Measurements from ENCODE around the gene PTGR3. TPM values are rescaled to one million over a fixed set of nuclear protein-coding genes. Genes with fewer than 3 reads are reported as not detected.

Gene PTGR3
- total RNA-seq, 1 experiment from 2014 or later: 6.9 TPM

- DNase-seq (ENCODE audit: low spot score): no peak
- POLR2A ChIA-PET (ENCODE audit: low non-redundant PET): no interaction called here
- intact Hi-C loops (cut with micrococcal nuclease; ENCODE audit: unreplicated experiment): no loop called here
- no peaks in the 10 kb centered on the region for H3K36me3 ChIP-seq (ENCODE audit: insufficient read depth, low read length, poor library complexity, severe bottlenecking)
- BruUV-seq (replicated peaks): no TSS peak
- H3K27ac ChIP-seq (ENCODE audit: low read depth, low read length, poor library complexity, severe bottlenecking): no peak overlapping the region
- CTCF ChIA-PET: no interaction called here
- TF ChIP-seq EZH2 (IDR thresholded peaks at IDR 0.05; ENCODE audit: borderline replicate concordance, low read depth, low read length, poor library complexity, severe bottlenecking) (no peak), CTCF (conservative IDR thresholded peaks at IDR 0.05; ENCODE audit: low read depth, low read length) (no peak)
- H3K4me3 ChIP-seq (ENCODE audit: low read depth, low read length, poor library complexity, severe bottlenecking): no peak overlapping the region
- H3K4me1 ChIP-seq (ENCODE audit: insufficient read depth, low read length, poor library complexity, severe bottlenecking): no peaks in the 10 kb centered on the region
- H3K9me3 ChIP-seq (ENCODE audit: low read depth, low read length, poor library complexity, severe bottlenecking): no peaks in the 10 kb centered on the region
- H3K27me3 ChIP-seq (replicated peaks; ENCODE audit: insufficient read depth, low read depth, low read length, poor library complexity): peaks cover 29% of the 10 kb centered on the region
Measured at GRCh38 chr18:75200605-75201280, 8.2 kb downstream of the PTGR3 start.

DNA sequence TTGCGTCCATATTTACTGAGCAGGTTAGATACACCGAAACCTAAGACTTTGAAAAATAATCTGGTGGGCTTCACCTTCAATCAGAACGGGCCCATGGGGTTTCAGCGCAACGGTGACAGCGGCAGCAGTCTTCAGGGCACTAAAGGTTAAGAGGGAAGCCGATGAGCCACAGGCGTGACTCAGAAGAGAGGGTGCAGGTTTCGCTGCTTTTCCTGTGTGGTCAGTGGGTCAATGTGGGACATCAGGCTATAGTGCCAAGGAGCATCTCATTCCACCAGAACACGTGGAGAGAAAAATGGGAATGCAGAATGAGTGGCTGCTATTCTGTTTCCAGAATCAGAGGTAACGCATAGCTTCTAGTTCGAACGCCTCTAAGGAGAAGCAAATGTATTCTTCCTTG lies 8.9 kb downstream of the PTGR3 start:
- ChIA-PET CTCF (no interaction called here), POLR2A (ENCODE audit: low non-redundant PET) (no interaction called here)
- Histone ChIP-seq H3K9me3 (ENCODE audit: low read depth, low read length, poor library complexity, severe bottlenecking) (no peaks in the 10 kb centered on the region), H3K4me3 (ENCODE audit: low read depth, low read length, poor library complexity, severe bottlenecking) (no peak overlapping the region), H3K27ac (ENCODE audit: low read depth, low read length, poor library complexity, severe bottlenecking) (no peak overlapping the region), H3K4me1 (ENCODE audit: insufficient read depth, low read length, poor library complexity, severe bottlenecking) (no peaks in the 10 kb centered on the region), H3K36me3 (ENCODE audit: insufficient read depth, low read length, poor library complexity, severe bottlenecking) (no peaks in the 10 kb centered on the region), H3K27me3 (replicated peaks; ENCODE audit: insufficient read depth, low read depth, low read length, poor library complexity) (peaks cover 23% of the 10 kb centered on the region)
- intact Hi-C loops (cut with micrococcal nuclease; ENCODE audit: unreplicated experiment): no loop called here
- DNase-seq (ENCODE audit: low spot score): no peak
- TF ChIP-seq EZH2 (IDR thresholded peaks at IDR 0.05; ENCODE audit: borderline replicate concordance, low read depth, low read length, poor library complexity, severe bottlenecking) (no peak), CTCF (conservative IDR thresholded peaks at IDR 0.05; ENCODE audit: low read depth, low read length) (no peak)
- no TSS peak for BruUV-seq (replicated peaks)

- intact Hi-C loops (cut with micrococcal nuclease; ENCODE audit: unreplicated experiment): no loop called here
- BruUV-seq (replicated peaks): no TSS peak
- no peaks in the 10 kb centered on the region for H3K36me3 ChIP-seq (ENCODE audit: insufficient read depth, low read length, poor library complexity, severe bottlenecking)
- no peak overlapping the region for H3K4me3 ChIP-seq (ENCODE audit: low read depth, low read length, poor library complexity, severe bottlenecking)
- CTCF ChIA-PET: no interaction called here
- H3K9me3 ChIP-seq (ENCODE audit: low read depth, low read length, poor library complexity, severe bottlenecking): no peaks in the 10 kb centered on the region
- no peak for DNase-seq (ENCODE audit: low spot score)
- no peaks in the 10 kb centered on the region for H3K4me1 ChIP-seq (ENCODE audit: insufficient read depth, low read length, poor library complexity, severe bottlenecking)
- H3K27me3 ChIP-seq (replicated peaks; ENCODE audit: insufficient read depth, low read depth, low read length, poor library complexity): peaks cover 15% of the 10 kb centered on the region
- POLR2A ChIA-PET (ENCODE audit: low non-redundant PET): no interaction called here
- TF ChIP-seq EZH2 (IDR thresholded peaks at IDR 0.05; ENCODE audit: borderline replicate concordance, low read depth, low read length, poor library complexity, severe bottlenecking) (no peak), CTCF (conservative IDR thresholded peaks at IDR 0.05; ENCODE audit: low read depth, low read length) (no peak)
- no peak overlapping the region for H3K27ac ChIP-seq (ENCODE audit: low read depth, low read length, poor library complexity, severe bottlenecking)
Measured at GRCh38 chr18:75199327-75199726, 9.6 kb downstream of the PTGR3 start.

All from A673 (cell line).